Fibroblast of pulmonary artery (primary cell): ENCODE measurements around the gene TSPAN1.

Source experiments
- DNase-seq: peaks from one replicate; pipeline ENCODE4 v3.0.0-alpha.2; 2010; ENCODE audit warnings: low read depth
- H3K4me3 ChIP-seq: replicated peaks from 2 replicates; pipeline ENCODE4 v1.5.1; 2011; ENCODE audit warnings: low read depth, mild to moderate bottlenecking, control low read depth, low read length, moderate library complexity
- TF ChIP-seq, protein P1 (sequence below): IDR thresholded peaks from 2 replicates; pipeline ENCODE4 v1.5.1; 2011; ENCODE audit warnings: mild to moderate bottlenecking, control low read depth, low read length, inconsistent platforms; ENCODE audit errors: missing control alignments

Gene TSPAN1

DNA sequence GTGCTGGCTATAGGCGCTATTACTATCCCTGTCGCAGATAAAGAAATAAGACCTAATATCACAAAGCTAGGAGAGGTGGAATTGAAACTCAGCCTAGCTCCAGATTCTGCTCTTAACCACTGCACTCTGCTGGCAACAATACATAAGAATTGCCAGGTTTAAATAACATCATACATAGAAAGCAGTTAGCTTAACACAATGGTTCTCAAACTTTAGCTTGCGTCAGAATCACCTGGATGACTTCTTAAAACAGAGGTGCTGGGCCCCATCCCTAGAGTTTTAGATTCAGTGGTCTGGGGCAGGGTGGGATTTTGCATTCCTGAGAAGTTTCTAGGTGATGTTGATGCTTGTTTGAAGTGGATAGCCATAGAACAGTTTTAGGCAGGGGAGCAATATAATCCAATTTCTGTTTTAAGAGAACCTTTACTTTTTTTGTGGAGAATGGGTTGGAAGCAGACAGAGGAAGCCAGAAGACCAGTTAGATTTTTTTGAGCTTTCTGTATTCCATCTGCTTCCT, 24.4 kb downstream of the TSPAN1 start:
- no peak for DNase-seq
- TF ChIP-seq, protein P1, sequence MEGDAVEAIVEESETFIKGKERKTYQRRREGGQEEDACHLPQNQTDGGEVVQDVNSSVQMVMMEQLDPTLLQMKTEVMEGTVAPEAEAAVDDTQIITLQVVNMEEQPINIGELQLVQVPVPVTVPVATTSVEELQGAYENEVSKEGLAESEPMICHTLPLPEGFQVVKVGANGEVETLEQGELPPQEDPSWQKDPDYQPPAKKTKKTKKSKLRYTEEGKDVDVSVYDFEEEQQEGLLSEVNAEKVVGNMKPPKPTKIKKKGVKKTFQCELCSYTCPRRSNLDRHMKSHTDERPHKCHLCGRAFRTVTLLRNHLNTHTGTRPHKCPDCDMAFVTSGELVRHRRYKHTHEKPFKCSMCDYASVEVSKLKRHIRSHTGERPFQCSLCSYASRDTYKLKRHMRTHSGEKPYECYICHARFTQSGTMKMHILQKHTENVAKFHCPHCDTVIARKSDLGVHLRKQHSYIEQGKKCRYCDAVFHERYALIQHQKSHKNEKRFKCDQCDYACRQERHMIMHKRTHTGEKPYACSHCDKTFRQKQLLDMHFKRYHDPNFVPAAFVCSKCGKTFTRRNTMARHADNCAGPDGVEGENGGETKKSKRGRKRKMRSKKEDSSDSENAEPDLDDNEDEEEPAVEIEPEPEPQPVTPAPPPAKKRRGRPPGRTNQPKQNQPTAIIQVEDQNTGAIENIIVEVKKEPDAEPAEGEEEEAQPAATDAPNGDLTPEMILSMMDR: no peak
- peak overlapping the region; percentile 86 for H3K4me3 ChIP-seq

GRCh38 chr1:46203738-46204405, 29.0 kb downstream of the TSPAN1 start:
- no peak for DNase-seq
- H3K4me3 ChIP-seq: peak overlapping the region; percentile 76
- TF ChIP-seq, protein P1: no peak

GRCh38 chr1:46204406-46204742, 29.5 kb downstream of the TSPAN1 start:
- no peak overlapping the region for H3K4me3 ChIP-seq
- no peak for DNase-seq
- TF ChIP-seq, protein P1: no peak

- TF ChIP-seq, protein P1: no peak
- H3K4me3 ChIP-seq: no peak overlapping the region
- no peak for DNase-seq
Observed at GRCh38 chr1:46205141-46205540, 30.3 kb downstream of the TSPAN1 start.

DNA sequence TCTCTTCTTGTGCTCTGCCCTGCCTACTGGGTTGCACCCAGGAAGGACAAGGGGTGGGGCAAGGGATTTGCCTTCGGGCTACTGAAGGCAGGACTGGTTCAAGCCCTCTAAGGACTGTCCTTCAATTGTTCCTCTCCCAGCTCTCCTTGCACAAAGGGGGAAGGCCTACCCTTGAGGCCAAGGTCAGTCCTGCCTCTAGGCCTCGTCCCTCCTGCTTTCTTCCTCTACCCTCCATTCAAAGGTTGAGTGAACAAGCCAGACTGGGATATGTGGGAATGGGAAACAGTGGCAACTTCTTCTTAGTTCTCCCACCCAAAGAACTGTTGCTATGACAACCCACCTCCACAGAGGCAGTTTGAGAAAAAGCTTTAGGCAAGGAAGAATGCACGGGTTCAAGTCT, 30.9 kb downstream of the TSPAN1 start:
- H3K4me3 ChIP-seq: no peak overlapping the region
- no peak for DNase-seq
- TF ChIP-seq, protein P1: no peak

- TF ChIP-seq, protein P1: no peak
- no peak overlapping the region for H3K4me3 ChIP-seq
- no peak for DNase-seq
Observed at GRCh38 chr1:46206399-46206798, 31.5 kb downstream of the TSPAN1 start.

DNA sequence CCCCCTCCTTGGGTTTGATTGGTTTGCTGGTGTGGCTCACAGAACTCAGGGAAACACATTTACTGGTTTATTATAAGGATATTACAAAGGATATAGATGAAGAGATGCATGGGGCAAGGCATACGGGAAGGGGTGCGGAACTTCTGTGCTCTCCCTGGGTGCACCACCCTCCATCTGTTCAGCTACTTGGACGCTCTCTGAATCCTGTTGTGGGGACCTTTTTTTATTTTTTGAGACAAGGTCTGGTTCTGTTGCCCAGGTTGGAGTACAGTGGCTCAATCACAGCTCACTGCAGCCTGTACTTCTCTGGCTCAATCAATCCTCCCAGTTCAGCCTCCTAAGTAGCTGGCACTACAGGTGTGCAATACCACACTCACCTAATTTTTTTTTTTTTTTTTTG, 35.7 kb downstream of the TSPAN1 start:
- TF ChIP-seq, protein P1: no peak
- H3K4me3 ChIP-seq: no peak overlapping the region
- DNase-seq: no peak
